ENCODE results near the gene TSPO.
"Not testable (repeated sequence)": the region's sequence is repeated elsewhere in the genome, so short reads cannot be mapped to it uniquely, and the experiment has no call there.

TSPO gene

GRCh38 chr22:43131773-43132501 is 19.4 kb upstream of the TSPO start:
- no peak for DNase-seq (ENCODE audit: low read depth)

- no peak for DNase-seq (ENCODE audit: low read depth)
Measured at GRCh38 chr22:43133401-43133800, 18.0 kb upstream of the TSPO start.

- DNase-seq (ENCODE audit: low read depth) = no peak
Measured at GRCh38 chr22:43134553-43134952, 16.8 kb upstream of the TSPO start.

GRCh38 chr22:43135565-43135964 is 15.8 kb upstream of the TSPO start:
- DNase-seq (ENCODE audit: low read depth) = no peak

- peak; percentile 58 for DNase-seq (ENCODE audit: low read depth)
Measured at GRCh38 chr22:43136255-43136654, 15.1 kb upstream of the TSPO start.

GRCh38 chr22:43136801-43137200 is 14.6 kb upstream of the TSPO start:
- no peak for DNase-seq (ENCODE audit: low read depth)

GRCh38 chr22:43142880-43143562 is 8.3 kb upstream of the TSPO start, which contains the start of gene MCAT:
Gene MCAT, minus strand, starts transcription at chr22:43143398. Its CDS starts 50 bp downstream, at chr22:43143348.
- DNase-seq (ENCODE audit: low read depth) = peak; percentile 81

GRCh38 chr22:43144949-43145348 is 6.4 kb upstream of the TSPO start:
- DNase-seq (ENCODE audit: low read depth) = no peak

GRCh38 chr22:43145371-43145770 is 6.0 kb upstream of the TSPO start:
- DNase-seq (ENCODE audit: low read depth) = not testable (repeated sequence)

GRCh38 chr22:43146332-43146731 is 5.0 kb upstream of the TSPO start:
- DNase-seq (ENCODE audit: low read depth) = not testable (repeated sequence)

GRCh38 chr22:43147821-43148220 is 3.5 kb upstream of the TSPO start:
- DNase-seq (ENCODE audit: low read depth) = no peak

GRCh38 chr22:43148581-43148980 is 2.8 kb upstream of the TSPO start:
- DNase-seq (ENCODE audit: low read depth) = peak; percentile 38

GRCh38 chr22:43150731-43151206 is 590 bp upstream of the TSPO start:
- no peak for DNase-seq (ENCODE audit: low read depth)

- DNase-seq (ENCODE audit: low read depth) = no peak
Measured at GRCh38 chr22:43152003-43152356, 621 bp downstream of the TSPO start.

- DNase-seq (ENCODE audit: low read depth) = peak; percentile 65
Measured at GRCh38 chr22:43152357-43153071, 1.2 kb downstream of the TSPO start.

GRCh38 chr22:43153899-43154298 is 2.5 kb downstream of the TSPO start:
- DNase-seq (ENCODE audit: low read depth) = no peak

- no peak for DNase-seq (ENCODE audit: low read depth)
Measured at GRCh38 chr22:43154887-43155536, 3.7 kb downstream of the TSPO start.

GRCh38 chr22:43155789-43156188 is 4.4 kb downstream of the TSPO start:
- no peak for DNase-seq (ENCODE audit: low read depth)

- DNase-seq (ENCODE audit: low read depth) = no peak
Measured at GRCh38 chr22:43156413-43156812, 5.1 kb downstream of the TSPO start.

- no peak for DNase-seq (ENCODE audit: low read depth)
Measured at GRCh38 chr22:43157874-43158546, 6.7 kb downstream of the TSPO start.

GRCh38 chr22:43158778-43159483 is 7.6 kb downstream of the TSPO start:
- DNase-seq (ENCODE audit: low read depth) = no peak
